GM23248 (cell line): ENCODE measurements around the gene CTNND2. TPM values are rescaled to one million over a fixed set of nuclear protein-coding genes. Genes with fewer than 3 reads are reported as not detected.

Experiments
- DNase-seq: peaks from one replicate; pipeline ENCODE4 v3.0.0-alpha.2; 2015
- H2AFZ ChIP-seq: fragments of 200-600 bp; sonication (generic); 2 replicates; pipeline ENCODE4 v1.6.1; 2016; ENCODE audit warnings: antibody characterized with exemption
- H3F3A ChIP-seq: fragments of 200-600 bp; sonication (generic); 2 replicates; pipeline ENCODE4 v1.6.1; 2016; ENCODE audit warnings: mild to moderate bottlenecking, antibody characterized with exemption, mixed run types; ENCODE audit not compliant: insufficient read depth
- H3K27ac ChIP-seq: fragments of 200-600 bp; sonication (generic); 2 replicates; pipeline ENCODE4 v1.5.1; 2016; ENCODE audit warnings: mild to moderate bottlenecking
- H3K27me3 ChIP-seq: fragments of 200-600 bp; sonication (generic); replicated peaks from 2 replicates; pipeline ENCODE4 v1.6.1; 2016; ENCODE audit warnings: mild to moderate bottlenecking; ENCODE audit not compliant: insufficient read depth
- H3K36me3 ChIP-seq: fragments of 200-600 bp; sonication (generic); 2 replicates; pipeline ENCODE4 v1.6.1; 2016; ENCODE audit warnings: low read depth, mild to moderate bottlenecking
- H3K4me1 ChIP-seq: fragments of 200-600 bp; sonication (generic); 2 replicates; pipeline ENCODE4 v1.6.1; 2016; ENCODE audit warnings: mild to moderate bottlenecking; ENCODE audit not compliant: insufficient read depth
- H3K4me2 ChIP-seq: fragments of 200-600 bp; sonication (generic); one replicate; pipeline ENCODE4 v1.6.1; 2016; ENCODE audit warnings: mild to moderate bottlenecking; ENCODE audit not compliant: unreplicated experiment
- H3K4me3 ChIP-seq: fragments of 200-600 bp; sonication (generic); 2 replicates; pipeline ENCODE4 v1.5.1; 2016; ENCODE audit warnings: mild to moderate bottlenecking
- H3K79me2 ChIP-seq: fragments of 200-600 bp; sonication (generic); 2 replicates; pipeline ENCODE4 v1.6.1; 2016; ENCODE audit warnings: mild to moderate bottlenecking; ENCODE audit not compliant: insufficient read depth
- H3K9ac ChIP-seq: fragments of 200-600 bp; sonication (generic); 2 replicates; pipeline ENCODE4 v1.6.1; 2016; ENCODE audit warnings: mild to moderate bottlenecking
- H3K9me2 ChIP-seq: fragments of 200-600 bp; sonication (generic); 2 replicates; pipeline ENCODE4 v1.6.1; 2016; ENCODE audit warnings: mixed run types, mild to moderate bottlenecking, moderate library complexity; ENCODE audit not compliant: insufficient read depth
- H3K9me3 ChIP-seq: fragments of 200-600 bp; sonication (generic); one replicate; pipeline ENCODE4 v1.6.1; 2017; ENCODE audit warnings: low read depth
- H4K20me1 ChIP-seq: fragments of 200-600 bp; sonication (generic); 2 replicates; pipeline ENCODE4 v1.6.0; 2016; ENCODE audit not compliant: insufficient read depth
- EZH2 ChIP-seq: fragments of 200-600 bp; sonication (generic); IDR thresholded peaks from 2 replicates; pipeline ENCODE4 v1.6.1; 2018; ENCODE audit warnings: antibody characterized with exemption, mild to moderate bottlenecking; ENCODE audit not compliant: insufficient read depth, poor library complexity, severe bottlenecking
- EZH2phosphoT487 ChIP-seq: fragments of 200-600 bp; sonication (generic); IDR thresholded peaks from 2 replicates; pipeline ENCODE4 v1.6.1; 2018; ENCODE audit warnings: antibody characterized with exemption, moderate library complexity, mild to moderate bottlenecking, low read depth; ENCODE audit not compliant: insufficient read depth
- WGBS, 2 experiments: methylation state at CpG; one replicate each; pipeline ENCODE4 v1.1.6; 2015 to 2017; ENCODE audit warnings: low lambda C conversion rate in 2 of 2, low coverage in 1 of 2; ENCODE audit errors: missing lambda C conversion rate in 2 of 2; 5-methylcytosine and 5-hydroxymethylcytosine counted together
- in situ Hi-C: fragments of 300-500 bp; cut with MboI; formaldehyde crosslinking; loops from 2 replicates; pipeline ENCODE4 v1.15.0; 2020
- polyA plus RNA-seq: library from polyadenylated mRNA; unstranded; fragments of >200 nt; fragmentation: Nextera tagmentation; extraction: Ambion mirVana; gene quantifications from 2 replicates; pipeline ENCODE4 v1.2.1, GENCODE V29; 2016
- total RNA-seq: library from RNA; depleted of rRNA; stranded (reverse); fragments of >200 nt; shearing (Covaris generic); gene quantifications from 2 replicates; pipeline ENCODE4 v1.2.3, GENCODE V29; 2014

The CTNND2 gene
- total and polyA plus RNA-seq, 2 experiments from 2014 or later: not detected

DNA sequence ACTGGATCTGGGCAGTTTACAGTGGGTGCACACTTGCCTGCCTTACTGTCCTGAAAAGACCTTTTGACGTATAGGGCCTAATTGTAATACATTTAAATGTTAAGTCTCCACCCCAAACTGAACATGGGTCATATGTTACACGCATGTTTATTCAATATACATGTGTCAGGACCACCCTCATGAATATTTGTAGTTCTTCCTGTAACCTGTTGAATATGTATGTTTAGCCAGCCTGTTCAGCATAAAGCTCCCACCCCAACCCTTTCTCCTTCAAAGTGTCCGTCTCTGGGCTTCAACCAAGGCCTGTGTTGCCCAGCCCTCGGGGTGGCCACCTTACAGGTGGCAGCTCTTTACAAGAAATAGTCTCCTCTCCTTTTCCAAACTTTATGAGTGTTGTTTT is 962.3 kb downstream of the CTNND2 start:
- Histone ChIP-seq H3K79me2 (no peaks in the 10 kb centered on the region), H3K4me1 (no peaks in the 10 kb centered on the region), H3F3A (no peaks in the 10 kb centered on the region), H3K27me3 (peaks cover 11% of the 10 kb centered on the region), H2AFZ (no peak overlapping the region), H3K4me2 (no peak overlapping the region), H3K9me3 (no peaks in the 10 kb centered on the region), H3K9ac (no peak overlapping the region), H3K27ac (no peak overlapping the region), H4K20me1 (no peaks in the 10 kb centered on the region), H3K36me3 (no peaks in the 10 kb centered on the region), H3K9me2 (no peaks in the 10 kb centered on the region), H3K4me3 (no peak overlapping the region)
- TF ChIP-seq EZH2 (no peak), EZH2phosphoT487 (no peak)
- DNase-seq: no peak
- 44 to 53% methylated on average over 4 of the region's 4 CpGs for WGBS, 2 experiments
- in situ Hi-C loops: no loop called here

GRCh38 chr5:10936081-10936855 is 968.0 kb downstream of the CTNND2 start:
- Histone ChIP-seq H3K9me3 (no peaks in the 10 kb centered on the region), H3K4me1 (no peaks in the 10 kb centered on the region), H3K27ac (no peak overlapping the region), H3K4me2 (no peak overlapping the region), H4K20me1 (no peaks in the 10 kb centered on the region), H2AFZ (no peak overlapping the region), H3K36me3 (no peaks in the 10 kb centered on the region), H3F3A (no peaks in the 10 kb centered on the region), H3K79me2 (no peaks in the 10 kb centered on the region), H3K27me3 (peaks cover 7% of the 10 kb centered on the region), H3K9ac (no peak overlapping the region), H3K4me3 (no peak overlapping the region), H3K9me2 (no peaks in the 10 kb centered on the region)
- DNase-seq: no peak
- TF ChIP-seq EZH2 (no peak), EZH2phosphoT487 (no peak)
- 63 to 66% methylated on average over 14 of the region's 14 CpGs for WGBS, 2 experiments
- in situ Hi-C loops: no loop called here

DNA sequence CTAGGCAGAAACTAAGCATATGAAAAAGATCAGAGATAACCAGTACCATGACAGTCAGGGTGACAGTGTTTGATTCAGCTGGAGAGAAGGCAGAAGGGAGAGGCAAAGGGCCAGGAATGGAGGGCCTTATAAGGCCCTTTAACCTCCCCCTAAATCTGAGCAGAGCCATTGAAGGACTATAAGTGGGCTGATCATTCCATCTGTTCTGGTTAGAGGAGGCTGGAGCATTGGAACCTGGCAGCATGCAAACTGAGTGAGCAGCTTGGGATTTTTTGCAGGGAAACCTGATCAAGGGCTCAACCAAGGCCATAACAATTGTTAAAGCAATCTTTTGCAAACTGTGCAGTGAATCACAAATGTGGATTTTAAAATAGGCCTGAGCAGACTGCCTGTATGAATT is 968.7 kb downstream of the CTNND2 start:
- no peak for DNase-seq
- no peak for TF ChIP-seq EZH2phosphoT487
- no peak for TF ChIP-seq EZH2
- H3K27ac ChIP-seq: no peak overlapping the region
- no peaks in the 10 kb centered on the region for H4K20me1 ChIP-seq
- H3K79me2 ChIP-seq: no peaks in the 10 kb centered on the region
- no peak overlapping the region for H3K4me3 ChIP-seq
- H3F3A ChIP-seq: no peaks in the 10 kb centered on the region
- no peaks in the 10 kb centered on the region for H3K36me3 ChIP-seq
- peaks cover 7% of the 10 kb centered on the region for H3K27me3 ChIP-seq
- H3K4me1 ChIP-seq: no peaks in the 10 kb centered on the region
- H3K9ac ChIP-seq: no peak overlapping the region
- H3K9me2 ChIP-seq: no peaks in the 10 kb centered on the region
- in situ Hi-C loops: no loop called here
- H3K9me3 ChIP-seq: no peaks in the 10 kb centered on the region
- no peak overlapping the region for H2AFZ ChIP-seq
- no peak overlapping the region for H3K4me2 ChIP-seq

- Histone ChIP-seq H3K9me2 (no peaks in the 10 kb centered on the region), H2AFZ (no peak overlapping the region), H3K4me2 (no peak overlapping the region), H3K27ac (no peak overlapping the region), H3K79me2 (no peaks in the 10 kb centered on the region), H3F3A (no peaks in the 10 kb centered on the region), H3K4me1 (no peaks in the 10 kb centered on the region), H3K36me3 (no peaks in the 10 kb centered on the region), H3K9ac (no peak overlapping the region), H3K27me3 (peaks cover 7% of the 10 kb centered on the region), H3K9me3 (no peaks in the 10 kb centered on the region), H3K4me3 (no peak overlapping the region), H4K20me1 (no peaks in the 10 kb centered on the region)
- no peak for TF ChIP-seq EZH2
- WGBS, 2 experiments: 37 to 43% methylated on average over 7 of the region's 7 CpGs
- in situ Hi-C loops: no loop called here
- no peak for DNase-seq
Observed at GRCh38 chr5:10934783-10935355, 969.4 kb downstream of the CTNND2 start.
